Esophagus (tissue), 2 donors: Measurements from ENCODE around the gene CRIP3. TPM values are rescaled to one million over a fixed set of nuclear protein-coding genes. Genes with fewer than 3 reads are reported as not detected.

Experiments
- H3K27ac ChIP-seq, 2 donors: one replicate each; pipeline ENCODE4 v1.5.1; 2013; ENCODE audit warnings: low read depth in 2 of 2, mild to moderate bottlenecking in 2 of 2, inconsistent platforms in 1 of 2, low read length in 1 of 2, moderate library complexity in 1 of 2
- H3K27me3 ChIP-seq, 2 donors: one replicate each; pipeline ENCODE4 v1.6.1; 2013; ENCODE audit warnings: low read length in 2 of 2, control low read depth in 1 of 2, mild to moderate bottlenecking in 1 of 2; ENCODE audit not compliant: insufficient read depth in 2 of 2, control insufficient read depth in 1 of 2
- H3K36me3 ChIP-seq, 2 donors: one replicate each; pipeline ENCODE4 v1.6.1; 2013; ENCODE audit warnings: low read length in 1 of 2; ENCODE audit not compliant: control insufficient read depth in 2 of 2, insufficient read depth in 2 of 2
- H3K4me1 ChIP-seq, 2 donors: one replicate each; pipeline ENCODE4 v1.6.1; 2013; ENCODE audit warnings: low read length in 1 of 2; ENCODE audit not compliant: control insufficient read depth in 2 of 2, insufficient read depth in 2 of 2
- H3K4me3 ChIP-seq, 2 donors: one replicate each; pipeline ENCODE4 v1.5.1; 2013; ENCODE audit warnings: low read length in 2 of 2, mild to moderate bottlenecking in 2 of 2, low read depth in 1 of 2, moderate library complexity in 1 of 2
- H3K9me3 ChIP-seq, 2 donors: one replicate each; pipeline ENCODE4 v1.6.1; 2013; ENCODE audit warnings: mild to moderate bottlenecking in 2 of 2, low read depth in 1 of 2, low read length in 1 of 2, moderate library complexity in 1 of 2; ENCODE audit not compliant: control insufficient read depth in 2 of 2, insufficient read depth in 1 of 2
- WGBS, 2 donors: extraction: QIAGEN DNeasy Blood & Tissue Kit; methylation state at CpG; one replicate each; pipeline ENCODE4 v1.1.7; 2013; 5-methylcytosine and 5-hydroxymethylcytosine counted together
- polyA plus RNA-seq, 2 donors: library from polyadenylated mRNA; stranded (reverse); fragments of 200-250 nt; gene quantifications; one replicate each; pipeline ENCODE4 v1.2.3, GENCODE V29; 2013
- donor health status: healthy with polysubstance abuse.
- donor health status: Bipolar disorder and iron deficiency.

Gene CRIP3
- polyA plus RNA-seq, 2 donors: 0.40 to 1.2 TPM

- Histone ChIP-seq H3K27ac (no peak overlapping the region), H3K27me3 (no peaks in the 10 kb centered on the region), H3K4me3 (no peak overlapping the region), H3K36me3 (no peaks in the 10 kb centered on the region), H3K4me1 (no peaks in the 10 kb centered on the region), H3K9me3 (peaks cover 0 to 3% of the 10 kb centered on the region in 2 donors)
- 81 to 84% methylated on average over 5 of the region's 5 CpGs for WGBS, 2 donors
These were observed 15.8 kb downstream of the CRIP3 start for GRCh38 chr6:43292763-43293318.

GRCh38 chr6:43292341-43292740 lies 16.3 kb downstream of the CRIP3 start:
- Histone ChIP-seq H3K4me1 (no peaks in the 10 kb centered on the region), H3K27ac (no peak overlapping the region), H3K27me3 (no peaks in the 10 kb centered on the region), H3K36me3 (no peaks in the 10 kb centered on the region), H3K4me3 (no peak overlapping the region), H3K9me3 (peaks cover 0 to 3% of the 10 kb centered on the region in 2 donors)
- WGBS, 2 donors: 91 to 92% methylated on average over 6 of the region's 6 CpGs

GRCh38 chr6:43291708-43292107 lies 16.9 kb downstream of the CRIP3 start:
- H3K4me3 ChIP-seq: no peak overlapping the region
- H3K27ac ChIP-seq: no peak overlapping the region
- H3K4me1 ChIP-seq: no peaks in the 10 kb centered on the region
- H3K36me3 ChIP-seq: no peaks in the 10 kb centered on the region
- no peaks in the 10 kb centered on the region for H3K27me3 ChIP-seq
- 91 to 94% methylated on average over 2 of the region's 2 CpGs for WGBS, 2 donors
- peaks cover 0 to 3% of the 10 kb centered on the region in 2 donors for H3K9me3 ChIP-seq

GRCh38 chr6:43290905-43291355 lies 17.7 kb downstream of the CRIP3 start:
- H3K36me3 ChIP-seq: no peaks in the 10 kb centered on the region
- H3K27ac ChIP-seq: no peak overlapping the region
- no peak overlapping the region for H3K4me3 ChIP-seq
- 72 to 77% methylated on average over 6 of the region's 6 CpGs for WGBS, 2 donors
- no peaks in the 10 kb centered on the region for H3K4me1 ChIP-seq
- no peaks in the 10 kb centered on the region for H3K27me3 ChIP-seq
- H3K9me3 ChIP-seq: peaks cover 0 to 3% of the 10 kb centered on the region in 2 donors

- Histone ChIP-seq H3K27ac (no peak overlapping the region), H3K36me3 (no peaks in the 10 kb centered on the region), H3K9me3 (peaks cover 0 to 3% of the 10 kb centered on the region in 2 donors), H3K4me3 (no peak overlapping the region), H3K4me1 (no peaks in the 10 kb centered on the region), H3K27me3 (no peaks in the 10 kb centered on the region)
- 79 to 91% methylated on average over 3 of the region's 3 CpGs for WGBS, 2 donors
These were observed 18.2 kb downstream of the CRIP3 start for GRCh38 chr6:43290339-43290904.

GRCh38 chr6:43287717-43288679 lies 20.6 kb downstream of the CRIP3 start:
- 67 to 73% methylated on average over 6 to 7 of the region's 7 CpGs for WGBS, 2 donors
- Histone ChIP-seq H3K4me3 (no peak overlapping the region), H3K27ac (no peak overlapping the region), H3K27me3 (no peaks in the 10 kb centered on the region), H3K9me3 (no peaks in the 10 kb centered on the region), H3K4me1 (peaks cover 0 to 3% of the 10 kb centered on the region in 2 donors), H3K36me3 (no peaks in the 10 kb centered on the region)

GRCh38 chr6:43286980-43287716 lies 21.5 kb downstream of the CRIP3 start:
- WGBS, 2 donors: 71 to 72% methylated on average over 10 of the region's 10 CpGs
- Histone ChIP-seq H3K36me3 (no peaks in the 10 kb centered on the region), H3K27me3 (no peaks in the 10 kb centered on the region), H3K4me1 (peaks cover 0 to 3% of the 10 kb centered on the region in 2 donors), H3K4me3 (no peak overlapping the region), H3K9me3 (no peaks in the 10 kb centered on the region), H3K27ac (no peak overlapping the region)

GRCh38 chr6:43286456-43286979 lies 22.1 kb downstream of the CRIP3 start:
- Histone ChIP-seq H3K27ac (no peak overlapping the region), H3K4me1 (peaks cover 0 to 3% of the 10 kb centered on the region in 2 donors), H3K36me3 (no peaks in the 10 kb centered on the region), H3K9me3 (no peaks in the 10 kb centered on the region), H3K4me3 (no peak overlapping the region), H3K27me3 (no peaks in the 10 kb centered on the region)
- WGBS, 2 donors: 90 to 93% methylated on average over 6 of the region's 6 CpGs

GRCh38 chr6:43285832-43286231 lies 22.8 kb downstream of the CRIP3 start:
- no peaks in the 10 kb centered on the region for H3K9me3 ChIP-seq
- no peaks in the 10 kb centered on the region for H3K27me3 ChIP-seq
- H3K4me3 ChIP-seq: no peak overlapping the region
- H3K4me1 ChIP-seq: peaks cover 0 to 3% of the 10 kb centered on the region in 2 donors
- 82 to 83% methylated on average over 5 of the region's 5 CpGs for WGBS, 2 donors
- no peaks in the 10 kb centered on the region for H3K36me3 ChIP-seq
- no peak overlapping the region for H3K27ac ChIP-seq
